GM18517 (cell line): ENCODE data around the gene GBA2.

Source experiments
- ATAC-seq: cut with Tn5 transposase; IDR thresholded peaks from one replicate; pipeline ENCODE4 v1.9.1; 2021; ENCODE audit warnings: mild to moderate bottlenecking, moderate library complexity; ENCODE audit not compliant: unreplicated experiment

Gene GBA2

GRCh38 chr9:35740243-35740642, 8.8 kb downstream of the GBA2 start:
- ATAC-seq, result no peak

- no peak for ATAC-seq
These were observed 10.1 kb downstream of the GBA2 start for GRCh38 chr9:35738924-35739323.

GRCh38 chr9:35738186-35738585, 10.8 kb downstream of the GBA2 start:
- no peak for ATAC-seq

GRCh38 chr9:35737143-35737542, 11.9 kb downstream of the GBA2 start:
- no peak for ATAC-seq

- no peak for ATAC-seq
These were observed 12.8 kb downstream of the GBA2 start for GRCh38 chr9:35736201-35736633.

- no peak for ATAC-seq
These were observed 14.9 kb downstream of the GBA2 start for GRCh38 chr9:35734096-35734495.

- ATAC-seq, result peak; percentile 4
These were observed 16.1 kb downstream of the GBA2 start for GRCh38 chr9:35732800-35733541.

- ATAC-seq, result peak; percentile 80
These were observed 16.7 kb downstream of the GBA2 start, which contains the start of the genes CREB3 and TLN1 for GRCh38 chr9:35732185-35732799. CREB3 (plus strand) TSS chr9:35732666; CDS start chr9:35732773, 107 bp downstream. TLN1 (minus strand) TSS chr9:35732195; CDS start chr9:35725694, 6,501 bp downstream.

GRCh38 chr9:35731415-35732184, 17.4 kb downstream of the GBA2 start:
- no peak for ATAC-seq

GRCh38 chr9:35730486-35730854, 18.6 kb downstream of the GBA2 start:
- no peak for ATAC-seq

- no peak for ATAC-seq
These were observed 19.1 kb downstream of the GBA2 start for GRCh38 chr9:35729700-35730485.

- ATAC-seq, result no peak
These were observed 19.9 kb downstream of the GBA2 start for GRCh38 chr9:35729101-35729500.

GRCh38 chr9:35728041-35728971, 20.7 kb downstream of the GBA2 start:
- ATAC-seq, result no peak

GRCh38 chr9:35727676-35728040, 21.4 kb downstream of the GBA2 start:
- no peak for ATAC-seq

GRCh38 chr9:35726931-35727330, 22.1 kb downstream of the GBA2 start:
- no peak for ATAC-seq

- ATAC-seq, result no peak
These were observed 23.7 kb downstream of the GBA2 start for GRCh38 chr9:35725362-35725761.

GRCh38 chr9:35723908-35724307, 25.1 kb downstream of the GBA2 start:
- ATAC-seq, result no peak

GRCh38 chr9:35723426-35723825, 25.6 kb downstream of the GBA2 start:
- ATAC-seq, result no peak

- no peak for ATAC-seq
These were observed 29.5 kb downstream of the GBA2 start for GRCh38 chr9:35719546-35719945.
